Suppressor macrophage treated with lipopolysaccharide for 1 hour (primary cell): ENCODE results near the gene ADGRB3.
"Not testable (repeated sequence)": the region's sequence is repeated elsewhere in the genome, so short reads cannot be mapped to it uniquely, and the experiment has no call there.

Experiments used
- DNase-seq, 3 donors: peaks; one replicate each; pipeline ENCODE4 v3.0.0-alpha.2; 2020 to 2022

The ADGRB3 gene

DNA sequence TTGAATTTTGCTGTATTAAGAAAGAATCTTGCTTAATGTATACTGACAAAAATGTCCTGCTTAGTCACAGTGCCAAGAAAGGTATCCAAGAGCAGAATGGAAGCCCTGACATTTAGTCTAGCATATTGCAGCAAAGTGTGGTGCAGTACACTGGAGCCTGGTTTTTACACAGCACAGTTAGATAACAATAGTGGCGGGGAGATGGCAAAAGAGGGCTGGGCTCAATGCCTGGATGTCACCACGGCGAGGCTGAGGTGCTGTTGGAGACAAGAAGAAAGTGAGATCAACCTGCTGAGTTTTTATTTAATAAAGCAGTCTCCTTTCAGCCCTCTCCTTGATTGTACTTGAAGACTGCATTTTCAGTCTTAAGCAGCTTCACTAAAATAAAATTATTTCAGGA is 735.7 kb downstream of the ADGRB3 start:
- no peak for DNase-seq

DNA sequence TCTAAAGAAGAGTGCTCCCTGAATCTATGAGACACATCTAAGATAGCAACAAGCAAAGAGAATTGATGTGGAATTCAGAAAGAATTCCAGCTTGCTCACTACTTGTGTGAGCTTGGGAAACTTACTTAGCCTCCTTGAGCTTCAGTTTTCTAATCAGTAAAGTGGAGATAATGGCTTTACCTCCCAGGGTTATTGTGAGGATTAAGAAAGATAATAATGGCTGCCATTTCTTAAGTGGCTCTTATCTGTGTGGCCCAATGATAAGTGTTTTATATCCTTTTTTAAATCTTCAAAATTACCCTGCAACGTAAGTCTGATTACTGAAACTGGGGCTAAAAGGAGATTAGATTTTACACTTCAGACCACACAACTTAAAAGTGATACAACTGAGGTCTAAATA is 743.2 kb downstream of the ADGRB3 start:
- DNase-seq: no peak

DNA sequence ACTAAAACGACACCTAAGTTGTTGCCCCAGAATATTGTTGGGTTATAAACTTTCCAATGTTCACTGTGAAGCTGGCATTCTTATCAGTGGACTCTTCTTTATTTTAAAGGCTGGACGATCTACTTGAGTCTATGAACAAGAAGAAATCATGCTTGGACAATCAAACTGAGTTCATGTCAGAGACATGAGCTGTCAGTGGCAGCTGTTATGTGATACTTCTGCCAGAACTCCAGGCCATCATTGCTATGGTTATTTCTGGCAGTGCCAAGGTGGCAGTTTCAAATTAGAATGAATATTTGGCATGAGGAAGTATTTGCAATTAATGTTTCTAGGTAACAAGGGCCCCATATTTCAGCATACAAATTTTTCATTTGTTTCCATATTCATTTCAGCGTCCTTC is 744.4 kb downstream of the ADGRB3 start:
- DNase-seq: no peak

DNA sequence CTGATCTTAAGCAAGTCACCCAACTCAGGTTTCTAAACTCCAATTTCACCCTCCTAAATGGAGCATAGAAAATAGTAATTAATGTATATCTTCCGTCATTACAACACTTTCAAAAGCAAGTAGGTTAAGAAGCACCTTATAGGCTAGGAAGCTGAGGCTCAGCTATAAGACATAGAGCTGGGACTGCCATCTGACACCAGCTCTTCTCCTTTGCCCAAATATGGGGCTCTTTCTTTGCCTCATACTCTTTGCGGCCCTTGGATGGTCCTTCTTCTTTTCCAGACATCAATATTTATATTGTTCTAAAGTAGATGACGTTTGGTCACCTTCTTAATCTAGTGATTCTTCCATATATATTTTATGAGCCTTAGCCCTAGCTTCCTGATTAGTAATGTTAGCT is 748.5 kb downstream of the ADGRB3 start:
- DNase-seq: no peak

DNA sequence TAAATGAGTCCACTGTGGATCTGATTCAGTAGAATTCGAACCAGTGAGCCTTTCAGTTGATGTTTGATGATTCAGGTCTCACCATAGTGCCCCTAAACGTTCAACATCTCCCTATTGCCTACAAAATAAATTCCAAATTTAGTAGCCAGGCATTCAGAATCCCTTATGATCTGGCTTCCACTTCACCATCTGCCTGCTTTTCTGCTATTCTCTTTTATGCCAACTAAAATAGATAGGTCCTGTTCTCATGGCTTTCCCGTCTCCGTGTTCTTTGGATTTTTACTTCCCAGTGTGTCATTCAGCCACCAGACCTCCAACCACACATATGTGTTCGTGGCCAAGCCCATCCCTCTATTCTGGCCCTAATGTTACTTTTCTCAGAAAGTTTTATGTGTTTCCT is 751.3 kb downstream of the ADGRB3 start:
- no peak for DNase-seq

DNA sequence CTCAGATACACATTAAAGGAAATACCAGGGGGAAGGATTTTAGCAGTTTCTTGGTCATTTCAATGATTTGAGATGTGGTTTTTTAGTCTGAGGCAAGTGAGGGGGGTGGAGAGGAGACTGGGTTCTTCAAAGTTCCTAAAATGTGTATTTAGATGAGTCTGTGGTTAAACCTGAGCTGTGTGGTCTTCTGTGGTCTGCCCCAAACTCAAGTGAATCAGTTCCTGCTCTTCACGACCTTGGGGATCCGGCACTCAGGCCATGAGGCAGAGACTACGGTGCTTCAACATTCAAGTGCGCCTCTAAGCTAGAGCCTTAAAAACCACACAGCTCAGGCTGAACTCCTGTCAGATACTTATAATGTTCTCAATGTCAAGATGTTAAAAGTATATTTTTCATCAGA is 755.0 kb downstream of the ADGRB3 start:
- no peak for DNase-seq

DNA sequence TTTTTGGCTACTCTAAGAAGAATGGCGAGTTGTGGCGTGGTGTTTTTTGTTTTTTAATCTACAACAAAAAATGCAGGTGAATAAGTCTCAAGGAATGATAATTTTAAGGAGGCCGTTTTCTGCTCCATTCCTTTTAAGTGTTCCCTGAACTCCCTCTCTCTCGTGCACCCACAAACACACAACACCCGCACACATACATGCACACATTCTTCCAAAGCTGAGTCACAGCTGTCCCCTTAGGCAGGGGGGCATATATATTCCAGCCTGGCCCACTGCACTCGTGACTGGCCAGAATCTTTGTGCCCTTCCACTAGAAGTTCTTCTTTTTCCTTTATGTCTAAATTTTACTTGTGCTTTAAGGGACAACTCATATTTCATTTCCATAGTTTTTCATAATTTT is 756.0 kb downstream of the ADGRB3 start:
- DNase-seq: no peak

DNA sequence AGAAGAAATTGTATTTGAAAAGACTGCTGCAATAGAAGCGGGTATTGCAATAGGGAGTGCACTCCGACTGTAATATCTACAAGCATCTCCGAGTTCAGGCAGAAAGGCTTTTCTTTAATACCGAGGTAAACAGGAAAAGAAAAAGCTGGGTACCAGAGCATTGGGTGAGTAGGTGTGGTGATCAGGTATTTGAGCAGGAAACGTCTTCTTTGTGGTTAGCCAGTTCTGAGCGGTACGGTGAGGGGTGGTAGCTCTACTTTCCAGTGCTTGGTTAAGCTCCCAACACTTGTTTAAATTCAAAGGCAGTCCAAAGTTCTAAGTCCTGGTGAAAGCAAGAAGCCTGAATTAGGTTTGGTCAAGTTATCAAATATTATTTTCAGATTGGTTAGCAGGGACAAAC is 757.7 kb downstream of the ADGRB3 start:
- no peak for DNase-seq

DNA sequence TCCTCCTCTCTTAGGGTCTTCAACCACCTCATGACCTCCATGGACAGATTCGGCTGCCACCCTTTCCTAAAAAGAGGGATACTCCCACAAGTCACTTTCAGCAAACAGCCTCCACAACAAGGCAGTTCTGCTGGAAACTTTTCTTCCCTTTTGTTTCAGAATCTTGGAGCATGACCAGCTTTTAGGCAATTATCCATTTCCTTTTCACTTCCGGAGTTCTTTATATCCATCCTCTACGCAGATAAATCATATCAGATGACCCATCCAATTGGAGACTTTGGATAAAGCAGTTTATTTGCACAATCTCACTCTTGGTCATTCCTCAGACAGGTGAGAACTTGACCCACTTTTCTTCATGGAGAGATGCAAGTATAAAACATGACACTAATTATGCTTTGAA is 763.2 kb downstream of the ADGRB3 start:
- DNase-seq: no peak

DNA sequence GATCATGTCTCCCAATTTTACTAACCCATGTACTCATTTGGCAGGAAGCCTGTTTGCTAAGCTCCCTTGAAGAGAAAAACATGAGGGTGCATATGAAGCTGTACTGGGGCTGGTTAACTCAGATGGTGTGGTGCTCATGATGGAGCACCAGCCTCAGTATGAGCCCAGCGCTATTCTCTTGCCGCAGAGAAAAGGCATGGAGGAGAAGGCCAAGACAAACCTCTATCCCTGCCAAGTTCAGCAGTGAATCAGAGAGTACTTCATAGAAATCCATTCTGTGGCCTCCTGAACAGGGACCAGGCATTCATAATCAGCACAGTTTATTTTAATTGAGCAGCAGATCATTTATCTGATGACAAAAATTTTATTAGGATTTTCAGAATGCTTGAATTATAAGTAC is 763.6 kb downstream of the ADGRB3 start:
- no peak for DNase-seq

DNA sequence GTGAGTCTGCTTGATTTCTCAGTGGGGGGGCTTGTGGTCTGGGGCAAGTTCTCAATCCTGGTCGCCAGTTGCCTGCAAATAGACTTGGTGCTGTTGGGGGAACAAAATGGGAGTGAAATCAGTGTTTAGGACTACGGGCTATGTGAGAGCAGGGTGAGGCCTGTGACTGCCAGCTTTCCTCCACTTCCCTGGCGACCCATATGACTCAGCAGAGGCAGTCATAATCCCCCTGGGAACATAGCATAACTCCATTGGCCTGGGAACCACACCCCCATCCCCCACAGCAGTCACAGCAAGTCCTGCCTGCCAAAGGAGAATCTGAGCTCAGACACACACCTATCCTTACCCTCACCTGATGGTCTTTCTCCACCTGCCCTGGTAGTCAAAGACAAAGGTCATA is 773.8 kb downstream of the ADGRB3 start:
- DNase-seq: no peak

DNA sequence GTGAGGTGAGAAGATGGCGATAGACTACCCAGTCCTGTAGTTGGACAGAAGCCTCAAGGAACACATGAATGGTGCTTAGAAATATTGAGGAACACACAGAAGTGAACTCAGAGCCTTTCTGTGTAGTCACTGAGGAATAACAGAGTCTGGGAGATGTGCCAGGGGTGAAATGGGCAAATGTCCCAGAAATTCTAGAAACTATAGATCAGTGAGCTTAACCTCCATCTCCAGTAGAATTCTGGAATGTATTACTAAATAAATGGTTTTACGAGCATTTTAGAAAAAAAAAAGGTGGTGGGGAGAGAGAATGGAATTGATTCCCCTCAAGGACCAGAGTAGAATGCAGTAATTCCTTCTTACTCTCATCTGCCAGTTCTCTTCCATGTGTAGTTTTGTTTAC is 781.7 kb downstream of the ADGRB3 start:
- DNase-seq: no peak

DNA sequence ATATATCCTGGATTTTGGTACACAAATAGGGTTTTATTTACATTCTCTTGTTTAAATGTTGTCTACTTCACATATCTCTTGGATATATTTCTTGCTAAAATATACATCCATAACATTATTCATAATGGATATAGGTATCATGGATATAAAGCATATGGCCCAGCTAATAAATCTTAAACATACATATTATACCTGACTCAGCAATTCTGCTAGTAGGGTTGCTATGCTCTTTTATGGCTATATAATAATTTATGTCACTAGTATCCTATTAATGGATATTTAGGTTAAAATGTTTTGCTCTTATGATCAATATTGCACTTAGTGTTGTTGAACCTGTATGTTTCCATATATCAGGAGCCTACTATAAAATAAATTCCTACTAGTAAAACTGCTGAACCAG is 786.2 kb downstream of the ADGRB3 start:
- DNase-seq: no peak

DNA sequence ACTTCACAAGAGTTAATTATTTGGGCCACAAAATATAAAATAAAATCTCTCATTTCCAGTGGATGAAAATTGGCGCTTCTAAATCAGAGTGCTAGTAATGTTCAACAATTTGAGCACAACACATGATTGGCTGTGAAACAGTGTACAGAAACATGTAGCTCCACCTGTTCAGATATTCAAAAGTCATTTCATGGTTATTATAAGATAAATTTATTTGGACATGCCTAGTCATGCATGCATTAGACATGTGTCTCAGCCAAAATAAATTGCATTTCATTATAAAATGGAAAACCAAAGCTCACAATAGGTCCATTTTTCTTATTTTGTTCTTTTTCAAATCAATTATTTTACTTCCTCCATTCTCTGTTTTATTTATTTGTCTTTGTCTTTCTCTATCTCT is 786.9 kb downstream of the ADGRB3 start:
- no peak for DNase-seq

DNA sequence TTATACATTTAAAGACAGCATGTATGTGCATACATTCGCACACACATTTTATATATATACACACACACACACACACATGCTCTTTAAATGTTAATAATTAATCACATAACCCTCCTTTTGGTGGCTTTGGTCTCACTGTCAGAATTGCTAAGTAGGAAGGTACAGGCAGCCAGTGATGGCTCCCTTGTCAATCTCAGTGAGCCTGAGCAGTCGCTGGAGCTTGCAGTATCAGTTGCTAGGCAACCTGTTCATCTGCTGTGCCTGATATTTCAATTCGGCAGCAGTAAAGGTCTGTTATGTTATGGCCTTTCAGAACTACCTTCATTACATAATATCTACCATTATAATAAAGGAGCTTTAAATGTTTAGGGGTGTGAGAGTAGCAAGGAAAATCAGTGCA is 787.4 kb downstream of the ADGRB3 start:
- DNase-seq: no peak

DNA sequence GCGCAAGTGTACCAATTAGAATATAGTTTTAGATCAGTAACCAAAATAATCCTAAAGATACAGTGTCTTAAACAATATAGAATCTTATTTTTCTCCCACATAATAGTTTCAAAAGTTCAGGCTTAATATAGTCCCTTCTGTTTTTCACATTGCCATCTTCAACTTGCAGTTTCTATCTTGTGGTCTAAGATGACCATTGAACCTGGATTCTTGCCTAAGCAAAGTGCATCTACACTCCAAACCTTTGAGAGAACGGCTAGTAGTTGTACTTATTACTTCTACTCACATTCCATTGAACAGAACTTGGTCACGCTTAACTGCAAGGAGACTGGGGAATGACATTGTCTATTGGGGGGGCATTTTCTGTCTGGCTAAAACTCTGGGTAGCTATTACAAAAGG is 788.7 kb downstream of the ADGRB3 start:
- no peak for DNase-seq

DNA sequence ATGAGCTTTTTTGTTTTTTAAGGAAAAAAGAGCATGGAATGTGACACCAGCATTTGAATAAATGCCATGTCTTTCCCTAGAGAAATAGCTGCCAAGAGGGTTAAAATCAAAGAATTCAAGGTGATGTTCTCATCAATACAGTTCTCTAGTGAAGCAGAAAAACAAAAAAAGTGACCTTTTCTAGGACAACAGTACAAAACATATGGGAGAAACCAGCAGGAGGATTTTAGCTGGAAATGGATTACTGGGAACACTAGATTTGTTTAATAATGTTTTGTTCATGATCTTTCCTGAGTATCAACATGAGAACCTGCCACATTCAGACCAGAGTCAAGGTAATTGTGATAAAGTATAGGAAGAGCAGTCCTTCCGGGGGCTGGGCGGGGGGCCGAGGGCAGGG is 789.5 kb downstream of the ADGRB3 start:
- DNase-seq: no peak

DNA sequence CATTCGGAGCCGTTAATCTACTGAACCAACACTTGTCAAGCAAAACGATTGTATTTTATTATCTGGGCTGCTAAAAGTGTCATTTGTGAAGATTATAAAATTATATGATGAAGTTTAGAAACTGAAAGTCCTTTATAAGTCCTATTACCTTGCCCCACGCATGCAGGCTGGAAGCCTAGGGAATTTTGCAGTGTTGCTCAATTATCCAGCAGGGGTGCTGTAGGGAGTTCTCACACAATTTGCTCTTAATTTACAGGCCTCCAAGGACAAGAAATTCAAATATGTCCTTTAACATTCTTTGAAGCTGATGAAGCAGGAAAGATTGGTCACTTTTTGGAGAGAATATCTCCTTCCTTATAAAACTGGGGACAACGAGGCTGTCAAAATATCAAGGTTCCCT is 792.8 kb downstream of the ADGRB3 start:
- no peak for DNase-seq

DNA sequence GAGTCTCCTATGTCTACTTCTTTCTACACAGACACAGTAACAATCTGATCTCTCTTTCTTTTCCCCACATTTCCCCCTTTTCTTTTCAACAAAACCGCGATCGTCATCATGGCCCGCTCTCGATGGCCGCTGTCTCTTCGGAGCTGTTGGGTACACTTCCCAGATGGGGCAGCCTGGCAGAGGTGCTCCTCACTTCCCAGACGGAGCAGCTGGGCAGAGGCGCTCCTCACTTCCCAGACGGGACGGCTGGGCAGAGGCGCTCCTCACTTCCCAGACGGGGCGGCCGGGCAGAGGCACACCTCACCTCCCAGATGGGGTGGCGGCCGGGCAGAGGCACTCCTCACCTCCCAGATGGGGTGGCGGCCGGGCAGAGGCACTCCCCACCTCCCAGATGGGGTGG is 797.1 kb downstream of the ADGRB3 start:
- not testable (repeated sequence) for DNase-seq

DNA sequence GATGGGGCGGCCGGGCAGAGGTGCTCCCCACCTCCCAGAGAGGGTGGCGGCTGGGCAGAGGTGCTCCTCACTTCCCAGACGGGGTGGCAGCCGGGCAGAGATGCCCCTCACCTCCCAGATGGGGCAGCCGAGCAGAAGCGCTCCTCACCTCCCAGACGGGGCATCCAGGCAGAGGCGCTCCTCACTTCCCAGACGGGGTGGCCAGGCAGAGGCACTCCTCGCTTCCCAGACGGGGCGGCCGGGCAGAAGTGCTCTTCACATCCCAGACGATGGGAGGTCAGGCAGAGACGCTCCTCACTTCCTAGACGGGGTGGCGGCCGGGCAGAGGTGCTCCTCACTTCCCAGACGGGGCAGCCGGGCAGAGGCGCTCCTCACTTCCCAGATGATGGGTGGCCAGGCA is 798.0 kb downstream of the ADGRB3 start:
- not testable (repeated sequence) for DNase-seq

DNA sequence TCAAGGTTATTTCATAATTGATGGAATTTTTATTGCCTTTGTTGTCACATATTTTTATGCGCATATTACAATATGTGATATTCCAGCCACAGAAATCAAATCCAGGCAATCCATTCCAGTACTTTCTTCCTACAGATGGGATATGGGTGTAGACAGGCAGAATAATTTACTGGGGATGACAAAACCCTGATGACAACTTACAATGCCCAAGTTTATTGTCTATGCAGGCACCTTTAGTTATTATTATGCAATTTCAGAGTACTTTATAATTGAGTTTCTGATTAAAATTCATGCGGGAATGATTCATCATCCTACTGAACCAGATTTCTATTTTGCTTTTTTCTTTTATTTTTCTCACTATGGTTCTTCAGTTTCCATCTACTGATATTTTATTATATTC is 803.0 kb downstream of the ADGRB3 start:
- DNase-seq: no peak
